ENCODE measurements around the gene ARHGEF7. TPM values are rescaled to one million over a fixed set of nuclear protein-coding genes. Genes with fewer than 3 reads are reported as not detected.

The ARHGEF7 gene
- total RNA-seq, 1 donor from 2014 or later, result 63.7 TPM

DNA sequence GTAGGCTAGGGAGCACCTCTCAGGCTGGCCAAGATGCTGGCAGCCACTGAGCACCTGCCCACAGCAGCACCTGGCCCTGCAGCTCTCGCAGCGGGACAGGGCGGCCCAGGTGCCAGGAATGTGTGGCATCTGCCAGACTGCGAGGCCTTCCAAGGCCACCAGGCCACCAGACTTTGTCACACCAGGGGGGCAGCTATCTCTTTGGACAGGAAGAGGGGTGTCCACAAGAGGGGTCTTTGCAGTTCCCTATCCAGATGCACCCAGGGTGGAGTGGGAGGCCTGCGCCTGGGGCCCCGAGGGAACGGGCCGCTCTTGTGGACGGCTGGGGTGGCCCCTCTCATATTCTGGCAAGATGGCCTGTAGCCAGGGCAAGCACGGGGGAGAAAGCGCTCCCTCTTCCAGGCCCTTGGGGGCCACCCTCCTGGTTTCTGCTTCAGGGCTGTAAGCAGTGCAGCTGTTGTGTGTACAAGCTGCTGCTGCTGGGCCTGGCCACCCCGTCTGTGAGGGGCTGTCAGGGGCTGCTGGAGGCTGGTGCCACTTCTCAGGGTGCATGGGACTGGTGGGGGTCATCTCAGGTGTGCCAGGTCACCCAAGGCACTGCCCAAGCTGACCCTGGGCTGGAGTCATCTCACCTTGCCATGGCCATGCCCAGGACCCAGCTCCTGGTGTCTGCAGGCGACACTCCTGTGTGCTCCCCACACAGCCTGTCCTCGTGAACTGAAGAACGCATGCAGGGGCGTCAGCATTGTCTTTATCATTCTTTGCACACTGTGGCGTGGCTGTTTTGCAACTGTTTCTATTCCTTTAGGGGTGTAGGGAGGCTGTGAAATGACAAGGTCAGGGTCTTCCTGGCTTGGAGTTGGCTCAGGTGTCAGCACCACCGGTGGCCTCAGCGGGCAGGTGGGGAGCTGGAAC is 207.1 kb downstream of the ARHGEF7 start:
- TF ChIP-seq, protein P1, sequence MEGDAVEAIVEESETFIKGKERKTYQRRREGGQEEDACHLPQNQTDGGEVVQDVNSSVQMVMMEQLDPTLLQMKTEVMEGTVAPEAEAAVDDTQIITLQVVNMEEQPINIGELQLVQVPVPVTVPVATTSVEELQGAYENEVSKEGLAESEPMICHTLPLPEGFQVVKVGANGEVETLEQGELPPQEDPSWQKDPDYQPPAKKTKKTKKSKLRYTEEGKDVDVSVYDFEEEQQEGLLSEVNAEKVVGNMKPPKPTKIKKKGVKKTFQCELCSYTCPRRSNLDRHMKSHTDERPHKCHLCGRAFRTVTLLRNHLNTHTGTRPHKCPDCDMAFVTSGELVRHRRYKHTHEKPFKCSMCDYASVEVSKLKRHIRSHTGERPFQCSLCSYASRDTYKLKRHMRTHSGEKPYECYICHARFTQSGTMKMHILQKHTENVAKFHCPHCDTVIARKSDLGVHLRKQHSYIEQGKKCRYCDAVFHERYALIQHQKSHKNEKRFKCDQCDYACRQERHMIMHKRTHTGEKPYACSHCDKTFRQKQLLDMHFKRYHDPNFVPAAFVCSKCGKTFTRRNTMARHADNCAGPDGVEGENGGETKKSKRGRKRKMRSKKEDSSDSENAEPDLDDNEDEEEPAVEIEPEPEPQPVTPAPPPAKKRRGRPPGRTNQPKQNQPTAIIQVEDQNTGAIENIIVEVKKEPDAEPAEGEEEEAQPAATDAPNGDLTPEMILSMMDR (IDR thresholded peaks at IDR 0.05), result no peak
- ATAC-seq (no peak), DNase-seq (no peak)

DNA sequence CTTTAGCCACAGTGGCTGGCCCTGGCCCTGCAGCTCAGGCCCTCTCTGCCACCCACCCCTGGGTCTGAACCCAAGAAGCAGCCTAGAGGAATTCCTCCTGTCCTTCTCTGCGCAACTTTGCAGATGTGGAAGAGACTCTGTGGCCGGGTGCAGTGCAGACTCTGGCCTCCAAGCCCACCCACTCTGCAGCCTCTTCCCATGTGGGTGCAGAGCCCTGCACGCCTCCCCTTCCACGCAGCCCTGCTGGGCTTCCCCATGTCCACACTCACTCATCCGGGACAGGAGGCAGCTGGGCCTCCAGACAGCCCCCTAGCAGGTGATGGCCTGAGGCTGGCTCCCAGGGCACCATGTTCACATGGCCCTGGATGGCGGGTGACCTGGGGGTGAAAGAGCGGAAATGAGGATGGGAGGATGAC is 207.8 kb downstream of the ARHGEF7 start:
- intact Hi-C loops (cut with DNase I), result no loop called here
- Histone ChIP-seq H3K27me3 (ENCODE audit: low read depth) (no peaks in the 10 kb centered on the region), H3K36me3 (no peaks in the 10 kb centered on the region), H3K9me3 (no peaks in the 10 kb centered on the region), H3K4me1 (no peaks in the 10 kb centered on the region), H3K27ac (no peak overlapping the region), H3K4me3 (no peak overlapping the region)
- ATAC-seq, result no peak
- no peak for DNase-seq
- TF ChIP-seq, protein P1 (IDR thresholded peaks at IDR 0.05), result no peak

More for the DNA sequence above, 207.1 kb downstream of the ARHGEF7 start:
- intact Hi-C loops (cut with DNase I), result no loop called here
- no peak overlapping the region for H3K27ac ChIP-seq
- no peaks in the 10 kb centered on the region for H3K9me3 ChIP-seq
- H3K36me3 ChIP-seq, result no peaks in the 10 kb centered on the region
- H3K27me3 ChIP-seq (ENCODE audit: low read depth), result no peaks in the 10 kb centered on the region
- H3K4me1 ChIP-seq, result no peaks in the 10 kb centered on the region
- no peak overlapping the region for H3K4me3 ChIP-seq

DNA sequence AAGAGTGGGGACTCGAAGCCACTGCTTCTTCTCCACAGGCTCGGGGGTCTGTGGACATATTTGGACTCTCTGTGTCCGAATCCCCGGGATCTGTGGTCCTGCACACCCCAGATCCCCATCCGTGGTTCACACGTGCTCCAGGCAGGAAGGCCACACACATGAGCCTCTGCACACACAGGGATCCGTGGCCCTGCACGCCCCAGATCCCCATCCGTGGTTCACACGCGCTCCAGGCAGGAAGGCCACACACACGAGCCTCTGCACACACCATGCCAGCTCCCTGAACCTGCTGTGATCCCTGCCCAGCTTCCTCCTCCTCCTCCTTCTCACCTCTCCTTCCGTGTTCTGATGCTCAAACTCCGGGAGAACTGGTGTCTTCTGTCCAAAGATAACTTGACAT is 208.4 kb downstream of the ARHGEF7 start:
- no peak overlapping the region for H3K27ac ChIP-seq
- H3K9me3 ChIP-seq, result no peaks in the 10 kb centered on the region
- H3K27me3 ChIP-seq (ENCODE audit: low read depth), result no peaks in the 10 kb centered on the region
- H3K36me3 ChIP-seq, result no peaks in the 10 kb centered on the region
- no peaks in the 10 kb centered on the region for H3K4me1 ChIP-seq
- DNase-seq (no peak), ATAC-seq (no peak)
- no peak overlapping the region for H3K4me3 ChIP-seq
- intact Hi-C loops (cut with DNase I), result no loop called here
- TF ChIP-seq, protein P1 (IDR thresholded peaks at IDR 0.05), result no peak

DNA sequence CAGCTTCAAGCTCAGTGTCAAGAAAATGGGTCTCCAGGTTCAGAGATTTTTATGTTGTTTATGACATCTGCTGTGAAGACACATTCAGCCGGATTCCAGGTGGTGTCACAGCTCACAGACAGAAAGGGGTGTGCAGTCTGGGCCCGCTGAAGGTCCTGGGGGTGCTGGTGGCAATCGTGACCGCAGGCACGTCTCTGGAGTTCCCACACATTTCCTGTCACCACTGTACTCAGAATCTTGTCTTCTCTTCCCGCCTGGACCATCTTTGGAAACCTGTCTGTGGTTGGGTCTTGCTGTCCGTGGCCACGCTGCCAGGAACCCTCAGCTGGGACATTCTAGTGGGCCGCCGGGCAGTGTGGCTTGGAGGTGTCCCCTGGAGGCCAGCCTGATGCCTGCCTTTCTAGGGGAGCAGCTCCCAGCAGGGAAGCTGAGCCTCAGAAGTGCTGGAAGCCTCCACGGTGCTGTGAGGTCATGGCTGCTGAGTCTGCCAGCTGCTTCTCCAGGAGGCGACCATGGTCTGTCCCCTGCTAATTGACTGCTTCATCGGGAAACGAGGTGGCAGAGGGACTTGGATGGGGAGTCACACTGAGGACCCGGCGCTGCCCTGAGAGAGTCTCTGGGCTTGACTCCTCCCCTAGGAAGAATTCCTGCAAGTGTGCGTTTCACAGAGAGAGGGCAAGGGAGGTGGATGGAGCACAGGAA is 209.0 kb downstream of the ARHGEF7 start:
- DNase-seq (no peak), ATAC-seq (no peak)
- H3K27ac ChIP-seq, result no peak overlapping the region
- no peaks in the 10 kb centered on the region for H3K4me1 ChIP-seq
- intact Hi-C loops (cut with DNase I), result no loop called here
- no peaks in the 10 kb centered on the region for H3K9me3 ChIP-seq
- H3K36me3 ChIP-seq, result no peaks in the 10 kb centered on the region
- H3K4me3 ChIP-seq, result no peak overlapping the region
- no peaks in the 10 kb centered on the region for H3K27me3 ChIP-seq (ENCODE audit: low read depth)
- TF ChIP-seq, protein P1 (IDR thresholded peaks at IDR 0.05), result no peak

DNA sequence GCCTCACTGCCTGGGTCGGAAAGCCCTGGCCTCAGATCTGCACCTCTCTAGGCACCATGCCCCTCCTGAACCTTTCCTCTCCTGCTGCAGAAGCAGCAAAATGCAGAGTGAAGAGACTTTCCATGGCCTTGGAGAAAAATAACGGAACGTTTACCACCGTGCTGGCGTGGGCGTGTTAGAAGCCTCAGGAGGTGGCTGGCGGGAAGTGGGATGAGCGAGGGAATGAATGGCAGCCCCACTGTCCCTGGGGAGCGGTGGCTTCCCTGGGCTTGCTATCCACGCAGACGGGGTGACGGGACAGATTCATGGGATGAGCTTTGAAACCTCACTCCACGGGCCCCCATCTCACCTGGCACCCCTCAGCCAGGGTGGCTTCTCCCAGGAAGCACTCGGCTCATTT is 209.6 kb downstream of the ARHGEF7 start:
- H3K27me3 ChIP-seq (ENCODE audit: low read depth), result no peaks in the 10 kb centered on the region
- no peak for DNase-seq
- TF ChIP-seq, protein P1 (IDR thresholded peaks at IDR 0.05), result no peak
- no peaks in the 10 kb centered on the region for H3K4me1 ChIP-seq
- intact Hi-C loops (cut with DNase I), result no loop called here
- ATAC-seq, result no peak
- no peak overlapping the region for H3K27ac ChIP-seq
- no peaks in the 10 kb centered on the region for H3K9me3 ChIP-seq
- no peak overlapping the region for H3K4me3 ChIP-seq
- no peaks in the 10 kb centered on the region for H3K36me3 ChIP-seq

All from lower lobe of right lung (tissue), 2 donors.